Measurements from ENCODE around the gene GNAL. TPM values are rescaled to one million over a fixed set of nuclear protein-coding genes. Genes with fewer than 3 reads are reported as not detected.
A peak's percentile ranks its signal among the peaks of the same experiment; 100 is the strongest.
"Not testable (repeated sequence)": the region's sequence is repeated elsewhere in the genome, so short reads cannot be mapped to it uniquely, and the experiment has no call there.

Gene GNAL
- total RNA-seq, 1 donor from 2014 or later = 26.8 TPM

- H3K36me3 Mint-ChIP-seq = no peaks in the 10 kb centered on the region
- peak overlapping the region; percentile 91 for H3K4me3 Mint-ChIP-seq
- Histone ChIP-seq H3K79me2 (ENCODE audit: low read depth) (no peaks in the 10 kb centered on the region), H3F3A (ENCODE audit: low read depth) (peaks cover 19% of the 10 kb centered on the region), H3K27me3 (peaks cover 11% of the 10 kb centered on the region), H3K36me3 (no peaks in the 10 kb centered on the region), H3K9ac (no peak overlapping the region), H3K4me3 (peak overlapping the region; percentile 86), H3K4me2 (peak overlapping the region; percentile 99), H3K4me1 (peaks cover 4% of the 10 kb centered on the region), H3K9me3 (ENCODE audit: low read depth) (no peaks in the 10 kb centered on the region), H2AFZ (replicated peaks) (peak overlapping the region; percentile 95), H3K27ac (no peak overlapping the region), H4K20me1 (ENCODE audit: low read depth) (no peaks in the 10 kb centered on the region)
- H3K9me3 Mint-ChIP-seq = no peaks in the 10 kb centered on the region
- H3K27me3 Mint-ChIP-seq (ENCODE audit: insufficient read depth, low read depth) = peaks cover 3% of the 10 kb centered on the region
- TF ChIP-seq EZH2 (IDR thresholded peaks at IDR 0.05) = no peak
- TF ChIP-seq EZH2phosphoT487 (IDR thresholded peaks at IDR 0.05) = no peak
- TF ChIP-seq, protein P1, sequence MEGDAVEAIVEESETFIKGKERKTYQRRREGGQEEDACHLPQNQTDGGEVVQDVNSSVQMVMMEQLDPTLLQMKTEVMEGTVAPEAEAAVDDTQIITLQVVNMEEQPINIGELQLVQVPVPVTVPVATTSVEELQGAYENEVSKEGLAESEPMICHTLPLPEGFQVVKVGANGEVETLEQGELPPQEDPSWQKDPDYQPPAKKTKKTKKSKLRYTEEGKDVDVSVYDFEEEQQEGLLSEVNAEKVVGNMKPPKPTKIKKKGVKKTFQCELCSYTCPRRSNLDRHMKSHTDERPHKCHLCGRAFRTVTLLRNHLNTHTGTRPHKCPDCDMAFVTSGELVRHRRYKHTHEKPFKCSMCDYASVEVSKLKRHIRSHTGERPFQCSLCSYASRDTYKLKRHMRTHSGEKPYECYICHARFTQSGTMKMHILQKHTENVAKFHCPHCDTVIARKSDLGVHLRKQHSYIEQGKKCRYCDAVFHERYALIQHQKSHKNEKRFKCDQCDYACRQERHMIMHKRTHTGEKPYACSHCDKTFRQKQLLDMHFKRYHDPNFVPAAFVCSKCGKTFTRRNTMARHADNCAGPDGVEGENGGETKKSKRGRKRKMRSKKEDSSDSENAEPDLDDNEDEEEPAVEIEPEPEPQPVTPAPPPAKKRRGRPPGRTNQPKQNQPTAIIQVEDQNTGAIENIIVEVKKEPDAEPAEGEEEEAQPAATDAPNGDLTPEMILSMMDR (IDR thresholded peaks at IDR 0.05) = no peak
- no peak overlapping the region for H3K27ac Mint-ChIP-seq
- H3K4me1 Mint-ChIP-seq = peaks cover 17% of the 10 kb centered on the region
- no peak for DNase-seq (ENCODE audit: low spot score)
These were observed 220.0 kb downstream of the GNAL start for GRCh38 chr18:11909061-11909455.

- no peaks in the 10 kb centered on the region for H3K36me3 Mint-ChIP-seq
- Histone ChIP-seq H3K9ac (no peak overlapping the region), H3K27ac (no peak overlapping the region), H4K20me1 (ENCODE audit: low read depth) (no peaks in the 10 kb centered on the region), H3K4me3 (no peak overlapping the region), H3K27me3 (peaks cover 11% of the 10 kb centered on the region), H3K9me3 (ENCODE audit: low read depth) (no peaks in the 10 kb centered on the region), H3K36me3 (no peaks in the 10 kb centered on the region), H3K4me1 (peaks cover 4% of the 10 kb centered on the region), H2AFZ (replicated peaks) (no peak overlapping the region), H3K4me2 (no peak overlapping the region), H3K79me2 (ENCODE audit: low read depth) (no peaks in the 10 kb centered on the region), H3F3A (ENCODE audit: low read depth) (peaks cover 19% of the 10 kb centered on the region)
- H3K27me3 Mint-ChIP-seq (ENCODE audit: insufficient read depth, low read depth) = peaks cover 5% of the 10 kb centered on the region
- peaks cover 17% of the 10 kb centered on the region for H3K4me1 Mint-ChIP-seq
- DNase-seq (ENCODE audit: low spot score) = no peak
- H3K9me3 Mint-ChIP-seq = no peaks in the 10 kb centered on the region
- TF ChIP-seq, protein P1 (IDR thresholded peaks at IDR 0.05) = no peak
- no peak for TF ChIP-seq EZH2phosphoT487 (IDR thresholded peaks at IDR 0.05)
- no peak for TF ChIP-seq EZH2 (IDR thresholded peaks at IDR 0.05)
- no peak overlapping the region for H3K27ac Mint-ChIP-seq
- peak overlapping the region; percentile 91 for H3K4me3 Mint-ChIP-seq
These were observed 220.5 kb downstream of the GNAL start for GRCh38 chr18:11909591-11910026.

DNA sequence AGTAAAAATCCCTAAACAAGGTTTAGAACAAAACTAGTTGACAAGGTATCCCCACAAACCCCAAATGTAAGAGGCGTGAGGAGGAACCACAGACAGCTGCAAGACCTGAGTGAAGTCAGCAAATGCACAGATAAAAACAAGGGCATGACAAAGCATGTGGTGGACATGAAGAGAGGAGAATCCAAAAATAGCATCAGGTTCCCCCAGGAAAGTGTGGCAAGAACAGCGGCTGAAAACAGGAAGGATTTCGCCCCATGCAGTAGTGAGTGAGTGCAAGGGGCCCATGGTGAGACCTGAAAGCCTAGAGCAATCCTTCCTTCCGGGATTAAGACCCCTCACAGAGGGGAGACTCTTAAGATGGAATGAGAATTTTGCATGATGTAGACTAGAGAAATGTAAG, 227.8 kb downstream of the GNAL start:
- not testable (repeated sequence) for H3K4me2 ChIP-seq; H3K27ac ChIP-seq; H3K36me3 ChIP-seq; H3K4me1 Mint-ChIP-seq; H2AFZ ChIP-seq (replicated peaks); H3K4me1 ChIP-seq; H3K36me3 Mint-ChIP-seq; H3K4me3 Mint-ChIP-seq; H3K27me3 ChIP-seq; H4K20me1 ChIP-seq (ENCODE audit: low read depth); H3K27ac Mint-ChIP-seq; H3K9me3 Mint-ChIP-seq; H3K27me3 Mint-ChIP-seq (ENCODE audit: insufficient read depth, low read depth); H3K4me3 ChIP-seq; H3K9ac ChIP-seq; H3K79me2 ChIP-seq (ENCODE audit: low read depth); H3F3A ChIP-seq (ENCODE audit: low read depth); H3K9me3 ChIP-seq (ENCODE audit: low read depth); DNase-seq (ENCODE audit: low spot score)

DNA sequence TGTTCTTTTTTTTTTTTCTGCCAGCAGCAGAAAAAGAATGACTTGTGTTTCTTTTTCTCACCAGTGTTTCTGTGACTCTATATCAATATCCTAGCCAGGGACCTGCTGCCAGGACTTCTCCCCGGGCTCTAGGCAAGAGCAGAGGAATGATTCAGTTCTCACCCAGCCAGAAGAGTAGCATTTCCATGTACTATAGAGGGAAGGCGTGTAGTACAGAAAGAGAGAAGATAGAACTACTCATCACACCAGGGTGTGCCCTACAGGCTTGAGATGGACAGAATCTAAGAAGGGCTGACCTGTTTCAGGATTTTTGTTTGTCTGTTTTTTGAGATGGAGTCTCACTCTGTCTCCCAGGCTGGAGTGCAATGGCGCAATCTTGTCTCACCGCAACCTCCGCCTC, 230.5 kb downstream of the GNAL start:
- not testable (repeated sequence) for H3F3A ChIP-seq (ENCODE audit: low read depth); H3K4me3 Mint-ChIP-seq; DNase-seq (ENCODE audit: low spot score); H3K27me3 Mint-ChIP-seq (ENCODE audit: insufficient read depth, low read depth); H3K27me3 ChIP-seq; H3K27ac Mint-ChIP-seq; H3K79me2 ChIP-seq (ENCODE audit: low read depth); H2AFZ ChIP-seq (replicated peaks); H3K4me3 ChIP-seq; H4K20me1 ChIP-seq (ENCODE audit: low read depth); H3K4me2 ChIP-seq; H3K36me3 Mint-ChIP-seq; H3K9me3 ChIP-seq (ENCODE audit: low read depth); H3K9me3 Mint-ChIP-seq; H3K4me1 ChIP-seq; H3K9ac ChIP-seq; H3K27ac ChIP-seq; H3K36me3 ChIP-seq; H3K4me1 Mint-ChIP-seq

Measured in neural progenitor cell (in vitro differentiated cells).